SU-DHL-6 (cell line): ENCODE measurements around the gene UGGT2.

ENCODE experiments used
- H2AFZ ChIP-seq: fragments of 200-600 bp; sonication (generic); 2 replicates; pipeline ENCODE4 v1.6.1; 2014; ENCODE audit warnings: low read depth, mild to moderate bottlenecking, moderate library complexity, mixed read lengths, antibody characterized with exemption, low read length; ENCODE audit not compliant: severe bottlenecking
- H3F3A ChIP-seq: fragments of 200-600 bp; shearing (Covaris generic); 2 replicates; pipeline ENCODE4 v1.6.0; 2016; ENCODE audit warnings: antibody characterized with exemption, mild to moderate bottlenecking; ENCODE audit not compliant: insufficient read depth
- H3K27ac ChIP-seq: fragments of 200-600 bp; sonication (generic); 2 replicates; pipeline ENCODE4 v1.5.1; 2016; ENCODE audit warnings: low read depth, mild to moderate bottlenecking, low read length, moderate library complexity, mixed read lengths
- H3K27me3 ChIP-seq: fragments of 200-600 bp; sonication (generic), shearing (Covaris generic); 2 replicates; pipeline ENCODE4 v1.6.0; 2014; ENCODE audit warnings: mild to moderate bottlenecking, low read length
- H3K36me3 ChIP-seq: fragments of 200-600 bp; sonication (generic); 2 replicates; pipeline ENCODE4 v1.6.1; 2014; ENCODE audit warnings: mild to moderate bottlenecking, low read length, mixed read lengths
- H3K4me2 ChIP-seq: fragments of 300-600, 200-600 bp; shearing (Covaris generic), sonication (generic); 2 replicates; pipeline ENCODE4 v1.6.0; 2014; ENCODE audit warnings: low read length, low read depth, mild to moderate bottlenecking; ENCODE audit not compliant: poor library complexity, severe bottlenecking
- H3K4me3 ChIP-seq: fragments of 200-600 bp; sonication (generic); 2 replicates; pipeline ENCODE4 v1.5.1; 2014; ENCODE audit warnings: antibody characterized with exemption, low read length, mild to moderate bottlenecking, mixed read lengths; ENCODE audit not compliant: insufficient read depth, poor library complexity, severe bottlenecking
- H3K79me2 ChIP-seq: fragments of 200-600 bp; sonication (generic); 2 replicates; pipeline ENCODE4 v1.6.1; 2014; ENCODE audit warnings: mild to moderate bottlenecking, low read length, moderate library complexity; ENCODE audit not compliant: insufficient read depth
- H3K9ac ChIP-seq: fragments of 200-600 bp; sonication (generic); 2 replicates; pipeline ENCODE4 v1.7.0; 2014; ENCODE audit warnings: mild to moderate bottlenecking, low read length
- H3K9me2 ChIP-seq: fragments of 200-600 bp; sonication (generic); replicated peaks from 2 replicates; pipeline ENCODE4 v1.6.1; 2014; ENCODE audit warnings: low read length; ENCODE audit not compliant: insufficient read depth
- H3K9me3 ChIP-seq: fragments of 200-600 bp; sonication (generic); 2 replicates; pipeline ENCODE4 v1.6.1; 2014; ENCODE audit warnings: low read length, mixed read lengths; ENCODE audit not compliant: insufficient read depth
- H4K20me1 ChIP-seq: fragments of 200-600 bp; sonication (generic); 2 replicates; pipeline ENCODE4 v1.6.1; 2014; ENCODE audit warnings: low read depth, mild to moderate bottlenecking, antibody characterized with exemption, low read length, moderate library complexity, mixed read lengths
- CTCF ChIP-seq: fragments of 200-600 bp; sonication (generic); IDR thresholded peaks from one replicate; pipeline ENCODE4 v1.5.1; 2017; ENCODE audit warnings: antibody characterized with exemption, mild to moderate bottlenecking, low read length, moderate library complexity; ENCODE audit not compliant: insufficient read depth, poor library complexity, severe bottlenecking
- EZH2phosphoT487 ChIP-seq: fragments of 200-600 bp; sonication (generic), shearing (Covaris generic); conservative IDR thresholded peaks from 2 replicates; pipeline ENCODE4 v1.6.1; 2018; ENCODE audit warnings: mild to moderate bottlenecking, antibody characterized with exemption, low read length, moderate library complexity, mixed read lengths

UGGT2 gene

GRCh38 chr13:95970878-95971277, 82.3 kb downstream of the UGGT2 start:
- TF ChIP-seq EZH2phosphoT487 (no peak), CTCF (no peak)
- Histone ChIP-seq H3K79me2 (no peaks in the 10 kb centered on the region), H3K9me3 (no peaks in the 10 kb centered on the region), H3K4me2 (no peak overlapping the region), H3K9me2 (no peaks in the 10 kb centered on the region), H4K20me1 (no peaks in the 10 kb centered on the region), H2AFZ (no peak overlapping the region), H3K27me3 (no peaks in the 10 kb centered on the region), H3K9ac (no peak overlapping the region), H3K36me3 (no peaks in the 10 kb centered on the region), H3F3A (no peaks in the 10 kb centered on the region), H3K4me3 (no peak overlapping the region), H3K27ac (no peak overlapping the region)

GRCh38 chr13:95968906-95969305, 84.3 kb downstream of the UGGT2 start:
- H3K36me3 ChIP-seq, result no peaks in the 10 kb centered on the region
- H3K79me2 ChIP-seq, result no peaks in the 10 kb centered on the region
- no peak overlapping the region for H2AFZ ChIP-seq
- H3K9me2 ChIP-seq, result no peaks in the 10 kb centered on the region
- H3K27ac ChIP-seq, result no peak overlapping the region
- H3K4me2 ChIP-seq, result no peak overlapping the region
- H4K20me1 ChIP-seq, result no peaks in the 10 kb centered on the region
- H3K9ac ChIP-seq, result no peak overlapping the region
- no peak overlapping the region for H3K4me3 ChIP-seq
- H3K9me3 ChIP-seq, result no peaks in the 10 kb centered on the region
- no peaks in the 10 kb centered on the region for H3K27me3 ChIP-seq
- H3F3A ChIP-seq, result no peaks in the 10 kb centered on the region
- TF ChIP-seq EZH2phosphoT487, result no peak
- TF ChIP-seq CTCF, result no peak

- Histone ChIP-seq H3K27me3 (no peaks in the 10 kb centered on the region), H3K27ac (no peak overlapping the region), H3K9ac (no peak overlapping the region), H3K36me3 (no peaks in the 10 kb centered on the region), H3K4me3 (no peak overlapping the region), H3K9me3 (peaks cover 5% of the 10 kb centered on the region; the same call in 1 of the 2 replicates), H4K20me1 (no peaks in the 10 kb centered on the region), H3K4me2 (no peak overlapping the region), H3K9me2 (no peaks in the 10 kb centered on the region), H3K79me2 (no peaks in the 10 kb centered on the region), H2AFZ (no peak overlapping the region), H3F3A (no peaks in the 10 kb centered on the region)
- TF ChIP-seq EZH2phosphoT487, result no peak
- no peak for TF ChIP-seq CTCF
These were observed 95.9 kb downstream of the UGGT2 start for GRCh38 chr13:95957331-95957730.
